SU-DHL-6 (cell line): Measurements from ENCODE around the gene SPNS3.

Source experiments
- H2AFZ ChIP-seq: fragments of 200-600 bp; sonication (generic); 2 replicates; pipeline ENCODE4 v1.6.1; 2014; ENCODE audit warnings: low read depth, mild to moderate bottlenecking, moderate library complexity, mixed read lengths, antibody characterized with exemption, low read length; ENCODE audit not compliant: severe bottlenecking
- H3F3A ChIP-seq: fragments of 200-600 bp; shearing (Covaris generic); 2 replicates; pipeline ENCODE4 v1.6.0; 2016; ENCODE audit warnings: antibody characterized with exemption, mild to moderate bottlenecking; ENCODE audit not compliant: insufficient read depth
- H3K27ac ChIP-seq: fragments of 200-600 bp; sonication (generic); 2 replicates; pipeline ENCODE4 v1.5.1; 2016; ENCODE audit warnings: low read depth, mild to moderate bottlenecking, low read length, moderate library complexity, mixed read lengths
- H3K27me3 ChIP-seq: fragments of 200-600 bp; sonication (generic), shearing (Covaris generic); 2 replicates; pipeline ENCODE4 v1.6.0; 2014; ENCODE audit warnings: mild to moderate bottlenecking, low read length
- H3K36me3 ChIP-seq: fragments of 200-600 bp; sonication (generic); 2 replicates; pipeline ENCODE4 v1.6.1; 2014; ENCODE audit warnings: mild to moderate bottlenecking, low read length, mixed read lengths
- H3K4me2 ChIP-seq: fragments of 300-600, 200-600 bp; shearing (Covaris generic), sonication (generic); 2 replicates; pipeline ENCODE4 v1.6.0; 2014; ENCODE audit warnings: low read length, low read depth, mild to moderate bottlenecking; ENCODE audit not compliant: poor library complexity, severe bottlenecking
- H3K4me3 ChIP-seq: fragments of 200-600 bp; sonication (generic); 2 replicates; pipeline ENCODE4 v1.5.1; 2014; ENCODE audit warnings: antibody characterized with exemption, low read length, mild to moderate bottlenecking, mixed read lengths; ENCODE audit not compliant: insufficient read depth, poor library complexity, severe bottlenecking
- H3K79me2 ChIP-seq: fragments of 200-600 bp; sonication (generic); 2 replicates; pipeline ENCODE4 v1.6.1; 2014; ENCODE audit warnings: mild to moderate bottlenecking, low read length, moderate library complexity; ENCODE audit not compliant: insufficient read depth
- H3K9ac ChIP-seq: fragments of 200-600 bp; sonication (generic); 2 replicates; pipeline ENCODE4 v1.7.0; 2014; ENCODE audit warnings: mild to moderate bottlenecking, low read length
- H3K9me2 ChIP-seq: fragments of 200-600 bp; sonication (generic); replicated peaks from 2 replicates; pipeline ENCODE4 v1.6.1; 2014; ENCODE audit warnings: low read length; ENCODE audit not compliant: insufficient read depth
- H3K9me3 ChIP-seq: fragments of 200-600 bp; sonication (generic); 2 replicates; pipeline ENCODE4 v1.6.1; 2014; ENCODE audit warnings: low read length, mixed read lengths; ENCODE audit not compliant: insufficient read depth
- H4K20me1 ChIP-seq: fragments of 200-600 bp; sonication (generic); 2 replicates; pipeline ENCODE4 v1.6.1; 2014; ENCODE audit warnings: low read depth, mild to moderate bottlenecking, antibody characterized with exemption, low read length, moderate library complexity, mixed read lengths
- CTCF ChIP-seq: fragments of 200-600 bp; sonication (generic); IDR thresholded peaks from one replicate; pipeline ENCODE4 v1.5.1; 2017; ENCODE audit warnings: antibody characterized with exemption, mild to moderate bottlenecking, low read length, moderate library complexity; ENCODE audit not compliant: insufficient read depth, poor library complexity, severe bottlenecking
- EZH2phosphoT487 ChIP-seq: fragments of 200-600 bp; sonication (generic), shearing (Covaris generic); conservative IDR thresholded peaks from 2 replicates; pipeline ENCODE4 v1.6.1; 2018; ENCODE audit warnings: mild to moderate bottlenecking, antibody characterized with exemption, low read length, moderate library complexity, mixed read lengths

SPNS3 gene

GRCh38 chr17:4505187-4505586, 71.4 kb downstream of the SPNS3 start:
- no peaks in the 10 kb centered on the region for H3K9me2 ChIP-seq
- no peak overlapping the region for H3K4me3 ChIP-seq
- no peaks in the 10 kb centered on the region for H3K9me3 ChIP-seq
- TF ChIP-seq EZH2phosphoT487 (no peak), CTCF (no peak)
- no peaks in the 10 kb centered on the region for H3F3A ChIP-seq
- no peaks in the 10 kb centered on the region for H4K20me1 ChIP-seq
- H3K27ac ChIP-seq = no peak overlapping the region
- no peak overlapping the region for H3K4me2 ChIP-seq
- no peaks in the 10 kb centered on the region for H3K27me3 ChIP-seq
- no peak overlapping the region for H3K9ac ChIP-seq
- H3K36me3 ChIP-seq = no peaks in the 10 kb centered on the region
- H2AFZ ChIP-seq = no peak overlapping the region
- H3K79me2 ChIP-seq = no peaks in the 10 kb centered on the region

- no peaks in the 10 kb centered on the region for H3K9me3 ChIP-seq
- H3F3A ChIP-seq = no peaks in the 10 kb centered on the region
- H3K36me3 ChIP-seq = no peaks in the 10 kb centered on the region
- no peaks in the 10 kb centered on the region for H3K27me3 ChIP-seq
- H3K9me2 ChIP-seq = no peaks in the 10 kb centered on the region
- H4K20me1 ChIP-seq = no peaks in the 10 kb centered on the region
- no peaks in the 10 kb centered on the region for H3K79me2 ChIP-seq
- TF ChIP-seq CTCF (no peak), EZH2phosphoT487 (no peak)
- no peak overlapping the region for H3K4me3 ChIP-seq
- H3K27ac ChIP-seq = no peak overlapping the region
- no peak overlapping the region for H3K9ac ChIP-seq
- no peak overlapping the region for H2AFZ ChIP-seq
- no peak overlapping the region for H3K4me2 ChIP-seq
Observed at GRCh38 chr17:4506175-4506813, 72.6 kb downstream of the SPNS3 start.

GRCh38 chr17:4506892-4507291, 73.2 kb downstream of the SPNS3 start:
- Histone ChIP-seq H3K27ac (no peak overlapping the region), H3K27me3 (no peaks in the 10 kb centered on the region), H3K9me2 (no peaks in the 10 kb centered on the region), H3K36me3 (no peaks in the 10 kb centered on the region), H4K20me1 (no peaks in the 10 kb centered on the region), H3K9me3 (no peaks in the 10 kb centered on the region), H3K79me2 (no peaks in the 10 kb centered on the region), H3K4me3 (no peak overlapping the region), H2AFZ (no peak overlapping the region), H3K4me2 (no peak overlapping the region), H3F3A (no peaks in the 10 kb centered on the region), H3K9ac (no peak overlapping the region)
- TF ChIP-seq EZH2phosphoT487 (no peak), CTCF (no peak)
